AG04449 (cell line): Measurements from ENCODE around the gene KAT7.

Experiments used
- CTCF ChIA-PET: fragments of 350-600 bp; formaldehyde crosslinking; extraction: SDS; loops from one replicate; lab custom pipeline; 2021; ENCODE audit warnings: antibody characterized with exemption; lab: Yijun Ruan, JAX
- POLR2A ChIA-PET: fragments of 400-600, 350-600 bp; formaldehyde crosslinking; extraction: SDS; loops from one replicate; lab custom pipeline; 2020; ENCODE audit warnings: antibody characterized with exemption, inconsistent platforms; lab: Yijun Ruan, JAX
- DNase-seq: peaks from one replicate; pipeline ENCODE4 v3.0.0-alpha.2; 2010; ENCODE audit warnings: low read depth, low spot score
- H3K4me3 ChIP-seq: 2 replicates; pipeline ENCODE4 v1.5.1; 2011; ENCODE audit warnings: low read depth, mild to moderate bottlenecking, control low read depth, low read length
- TF ChIP-seq, protein P1 (sequence below): IDR thresholded peaks from one replicate; pipeline ENCODE4 v1.5.1; 2011; ENCODE audit warnings: mild to moderate bottlenecking, moderate library complexity, low read length, control low read depth, inconsistent platforms; ENCODE audit not compliant: insufficient read depth; ENCODE audit errors: missing control alignments

The KAT7 gene

DNA sequence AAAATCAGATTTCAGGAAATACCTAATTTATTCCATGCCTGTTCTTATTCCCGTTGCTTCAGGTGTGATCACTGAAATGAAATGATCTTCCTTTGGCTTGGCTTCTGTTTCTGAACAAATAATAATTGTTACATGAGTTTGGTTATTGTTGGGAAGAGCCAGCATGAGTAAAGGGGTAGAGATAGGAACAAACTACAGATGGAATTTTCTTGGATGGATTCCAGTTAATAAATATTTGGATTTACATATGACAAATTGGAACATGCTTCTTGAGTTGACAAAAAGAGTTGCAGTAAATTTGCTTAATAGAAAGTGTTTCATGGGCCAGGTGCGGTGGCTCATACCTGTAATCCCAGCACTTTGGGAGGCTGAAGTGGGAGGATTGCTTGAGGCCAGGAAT lies 31.2 kb downstream of the KAT7 start:
- no peak overlapping the region for H3K4me3 ChIP-seq
- DNase-seq = no peak
- ChIA-PET POLR2A (no interaction called here), CTCF (no interaction called here)
- TF ChIP-seq, protein P1, sequence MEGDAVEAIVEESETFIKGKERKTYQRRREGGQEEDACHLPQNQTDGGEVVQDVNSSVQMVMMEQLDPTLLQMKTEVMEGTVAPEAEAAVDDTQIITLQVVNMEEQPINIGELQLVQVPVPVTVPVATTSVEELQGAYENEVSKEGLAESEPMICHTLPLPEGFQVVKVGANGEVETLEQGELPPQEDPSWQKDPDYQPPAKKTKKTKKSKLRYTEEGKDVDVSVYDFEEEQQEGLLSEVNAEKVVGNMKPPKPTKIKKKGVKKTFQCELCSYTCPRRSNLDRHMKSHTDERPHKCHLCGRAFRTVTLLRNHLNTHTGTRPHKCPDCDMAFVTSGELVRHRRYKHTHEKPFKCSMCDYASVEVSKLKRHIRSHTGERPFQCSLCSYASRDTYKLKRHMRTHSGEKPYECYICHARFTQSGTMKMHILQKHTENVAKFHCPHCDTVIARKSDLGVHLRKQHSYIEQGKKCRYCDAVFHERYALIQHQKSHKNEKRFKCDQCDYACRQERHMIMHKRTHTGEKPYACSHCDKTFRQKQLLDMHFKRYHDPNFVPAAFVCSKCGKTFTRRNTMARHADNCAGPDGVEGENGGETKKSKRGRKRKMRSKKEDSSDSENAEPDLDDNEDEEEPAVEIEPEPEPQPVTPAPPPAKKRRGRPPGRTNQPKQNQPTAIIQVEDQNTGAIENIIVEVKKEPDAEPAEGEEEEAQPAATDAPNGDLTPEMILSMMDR = no peak

DNA sequence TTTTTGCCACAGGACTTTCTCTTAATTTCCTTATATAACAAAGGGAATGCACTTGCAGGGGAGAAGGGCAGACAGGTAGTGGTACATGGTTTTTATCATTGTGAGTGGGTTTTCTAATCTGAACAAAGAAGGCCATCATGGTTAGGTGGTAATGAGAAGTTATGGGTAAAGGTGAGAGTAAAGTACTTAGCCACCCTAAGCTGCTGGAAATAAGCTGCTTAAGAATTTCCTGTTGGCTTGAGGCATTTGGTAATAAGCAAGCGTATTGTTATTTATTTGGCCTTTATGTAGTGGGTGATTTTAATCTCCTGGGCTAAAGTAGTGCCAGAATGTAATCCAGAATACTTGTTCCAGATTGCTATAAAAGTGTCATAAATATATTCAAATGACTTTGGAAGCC lies 32.3 kb downstream of the KAT7 start:
- CTCF ChIA-PET = no interaction called here
- POLR2A ChIA-PET = no interaction called here
- H3K4me3 ChIP-seq = no peak overlapping the region
- TF ChIP-seq, protein P1 = no peak
- no peak for DNase-seq

DNA sequence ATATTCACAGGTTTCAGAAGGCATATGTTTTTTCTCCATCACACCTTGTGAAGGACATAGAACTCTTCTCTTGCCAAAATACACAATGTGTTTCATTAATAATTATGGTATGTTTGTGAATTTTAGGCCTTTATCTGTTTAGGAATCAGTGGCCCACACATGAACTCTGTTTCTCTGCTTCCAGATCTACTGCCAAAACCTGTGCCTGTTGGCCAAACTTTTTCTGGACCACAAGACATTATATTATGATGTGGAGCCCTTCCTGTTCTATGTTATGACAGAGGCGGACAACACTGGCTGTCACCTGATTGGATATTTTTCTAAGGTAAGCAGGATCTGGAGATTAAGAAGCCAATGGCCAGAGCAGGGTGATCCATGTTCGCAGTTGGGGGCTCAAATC lies 33.0 kb downstream of the KAT7 start:
- ChIA-PET CTCF (interaction anchor here (2.4 kb wide), 1 partner anchor 176 kb away, joined by 8 read pairs; no protein-coding TSS in a partner anchor), POLR2A (no interaction called here)

DNA sequence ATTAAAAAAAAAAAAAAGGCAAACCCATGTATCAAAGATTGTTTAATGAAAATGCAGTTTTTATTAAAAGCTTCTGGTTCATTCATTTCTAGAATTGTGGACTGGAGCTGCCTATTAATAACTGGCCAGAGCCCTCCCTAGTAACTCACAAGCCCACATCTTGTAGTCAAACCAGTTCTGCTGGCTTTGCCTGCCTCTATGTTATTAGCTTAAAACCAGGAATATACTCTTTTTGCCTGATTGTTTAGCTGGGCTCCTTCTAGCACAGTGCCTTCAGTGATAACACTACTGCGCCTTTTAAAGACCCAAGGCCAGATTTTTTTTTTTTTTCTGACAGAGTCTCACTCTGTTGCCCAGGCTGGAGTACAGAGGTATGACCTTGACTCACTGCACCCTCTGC lies 33.4 kb downstream of the KAT7 start:
- ChIA-PET POLR2A (no interaction called here), CTCF (interaction anchor here (2.4 kb wide), 1 partner anchor 176 kb away, joined by 8 read pairs; no protein-coding TSS in a partner anchor)
- H3K4me3 ChIP-seq = no peak overlapping the region

More for the DNA sequence above, 33.0 kb downstream of the KAT7 start:
- DNase-seq = no peak
- TF ChIP-seq, protein P1 = no peak
- H3K4me3 ChIP-seq = no peak overlapping the region

DNA sequence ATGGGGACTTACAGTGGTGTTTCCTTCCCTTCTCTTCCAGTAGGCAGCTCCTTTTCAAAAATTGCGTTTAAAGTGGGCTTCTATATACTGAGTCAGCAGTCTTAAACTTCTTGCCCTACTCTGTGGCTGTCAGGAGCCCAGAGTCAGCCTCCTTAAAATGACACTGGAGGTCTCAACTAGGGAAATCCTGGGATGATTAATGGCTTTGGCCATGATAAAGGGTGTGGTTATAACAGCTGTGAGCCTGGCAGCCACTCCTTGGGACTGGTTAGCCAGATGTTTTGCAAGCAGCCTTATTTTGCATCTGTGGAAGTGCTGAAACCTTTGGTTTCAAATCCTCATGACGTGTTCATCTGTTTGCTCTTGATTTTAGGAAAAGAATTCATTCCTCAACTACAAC lies 34.3 kb downstream of the KAT7 start:
- DNase-seq = no peak
- POLR2A ChIA-PET = no interaction called here
- H3K4me3 ChIP-seq = no peak overlapping the region
- TF ChIP-seq, protein P1 = no peak
- CTCF ChIA-PET = interaction anchor here (0.5 to 2.4 kb wide), 3 partner anchors 11 to 188 kb away, joined by 3 to 8 read pairs (median 5); no protein-coding TSS in a partner anchor

More for the DNA sequence above, 33.4 kb downstream of the KAT7 start:
- TF ChIP-seq, protein P1 = no peak
- DNase-seq = no peak

DNA sequence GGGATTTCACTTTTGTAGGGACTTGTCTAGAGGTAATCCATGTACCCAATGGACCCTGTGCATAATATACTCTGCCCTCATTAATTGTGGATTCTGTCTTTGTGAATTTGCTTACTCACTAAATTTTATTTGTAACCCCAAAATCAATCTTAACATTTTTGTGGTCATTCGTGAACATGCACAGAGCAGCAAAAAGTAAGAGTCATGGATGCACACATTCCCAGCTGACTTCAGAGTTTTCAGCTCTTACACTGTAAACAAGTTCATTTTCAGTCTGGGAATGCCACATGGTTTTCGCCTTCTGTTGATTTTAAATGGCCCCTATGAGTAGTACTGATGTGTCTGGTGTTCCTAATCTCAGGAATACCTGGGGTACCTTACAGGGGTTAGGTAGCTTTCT lies 35.1 kb downstream of the KAT7 start:
- TF ChIP-seq, protein P1 = no peak
- H3K4me3 ChIP-seq = no peak overlapping the region
- DNase-seq = peak; percentile 59
- ChIA-PET POLR2A (no interaction called here), CTCF (interaction anchor here (1.0 to 2.4 kb wide), 3 partner anchors 10 to 174 kb away, joined by 3 to 8 read pairs (median 4); no protein-coding TSS in a partner anchor)
